Activated gamma-delta T cell treated with Interleukin-2 at 50 U/mL for 16 hours (primary cell): ENCODE results near the gene FAM107A.

ENCODE experiments used
- DNase-seq: peaks from one replicate; pipeline ENCODE4 v3.0.0-alpha.2; 2020

FAM107A gene, protein sequence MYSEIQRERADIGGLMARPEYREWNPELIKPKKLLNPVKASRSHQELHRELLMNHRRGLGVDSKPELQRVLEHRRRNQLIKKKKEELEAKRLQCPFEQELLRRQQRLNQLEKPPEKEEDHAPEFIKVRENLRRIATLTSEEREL

DNA sequence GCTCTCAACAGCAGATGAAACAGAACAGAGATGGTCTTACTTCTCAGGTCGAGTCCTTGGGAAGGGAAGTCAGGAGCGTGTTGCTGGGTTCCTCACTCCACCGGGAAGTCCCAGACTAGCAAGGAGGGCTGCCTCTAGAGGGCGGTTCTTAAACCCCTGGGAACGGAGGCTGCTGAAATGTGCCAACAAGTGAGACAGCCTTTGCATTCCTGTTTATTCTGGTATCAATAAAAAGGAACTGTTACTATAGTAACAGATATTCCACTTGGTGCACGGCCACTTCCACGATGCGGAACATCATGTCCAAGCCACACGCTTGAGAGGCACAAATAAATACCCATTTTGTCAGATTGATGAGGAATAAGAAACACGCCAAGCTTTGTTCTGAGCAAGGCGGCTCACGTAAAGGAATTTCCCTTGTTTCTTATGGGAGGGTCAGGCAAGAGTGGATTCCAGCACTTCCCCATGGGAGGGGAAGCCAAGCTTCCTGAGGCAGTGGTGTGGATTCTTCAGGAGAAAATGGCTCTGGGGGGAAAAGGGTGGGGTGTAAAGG, at the start of gene FAM107A:
TSS of gene FAM107A (minus strand) at position 123 of the 553 bp plus-strand sequence. CDS start 7,531 bp downstream, outside the sequence.
- DNase-seq = no peak

DNA sequence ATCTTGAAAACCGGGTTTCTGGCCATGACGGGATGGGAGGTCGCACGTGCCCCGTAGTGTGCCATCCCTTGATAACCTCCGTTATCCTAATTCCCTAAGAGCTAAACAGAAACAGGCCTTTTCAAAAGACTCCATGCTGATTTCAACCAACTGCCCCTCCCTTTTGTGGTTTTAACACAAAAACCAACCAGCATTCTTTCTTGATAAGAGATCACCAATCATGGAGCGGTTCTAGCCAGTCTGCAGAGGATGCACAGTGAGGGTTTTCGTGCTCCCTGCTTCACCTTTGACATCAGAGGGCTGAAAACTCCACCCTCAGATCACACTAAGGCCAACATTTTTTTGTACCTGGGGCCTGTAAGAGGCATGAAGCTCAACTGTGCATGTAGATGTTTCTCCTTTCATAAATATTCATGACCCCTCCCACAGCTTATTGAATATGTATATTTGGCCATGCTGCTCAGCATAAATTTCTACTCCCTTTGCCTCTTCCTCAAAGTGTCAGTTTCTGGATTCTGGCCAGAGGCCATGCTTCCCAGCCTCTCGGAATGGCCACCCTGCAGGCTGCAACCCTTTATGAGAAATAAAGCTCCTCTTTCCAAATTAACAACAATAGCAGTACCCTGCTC, 48.1 kb upstream of the FAM107A start:
- no peak for DNase-seq

DNA sequence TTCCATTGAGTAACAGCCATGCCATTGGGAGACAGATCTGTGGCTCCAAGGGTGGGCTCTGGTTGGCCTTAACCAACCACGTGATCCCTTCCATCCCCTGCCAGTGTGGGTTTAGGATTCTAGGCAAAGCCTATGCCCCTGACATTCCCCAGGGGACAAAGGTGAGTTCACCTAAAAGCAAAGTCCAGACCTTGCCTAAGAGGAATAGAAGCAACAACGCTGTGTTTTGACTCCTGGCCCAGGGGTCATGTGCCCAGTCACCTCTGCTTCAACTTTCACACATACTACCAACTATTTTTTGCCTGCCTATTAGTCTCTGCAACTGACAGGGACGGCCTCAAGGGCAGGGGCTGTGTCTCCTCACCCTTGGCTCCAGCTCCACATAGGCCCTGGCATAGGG, 47.4 kb upstream of the FAM107A start:
- no peak for DNase-seq

DNA sequence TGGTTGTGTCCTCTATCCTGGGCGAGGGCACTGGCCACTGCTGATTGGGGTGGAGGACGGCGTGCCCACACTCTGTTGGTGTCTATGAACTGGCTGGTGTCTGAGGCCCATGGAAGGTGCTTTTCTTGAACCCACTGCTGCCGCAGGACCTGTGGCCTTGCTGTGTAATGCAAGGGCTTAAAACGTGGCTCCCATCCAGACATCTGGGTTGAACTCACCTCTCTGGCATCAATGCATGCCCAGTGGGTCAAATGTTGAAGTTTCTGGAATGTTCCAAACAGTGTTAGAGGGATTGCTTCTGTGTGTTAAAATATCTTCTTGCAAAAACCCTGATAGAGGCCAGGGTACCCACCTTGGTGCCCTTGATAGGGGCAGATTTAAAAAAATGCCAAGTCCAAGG, 46.8 kb upstream of the FAM107A start:
- DNase-seq = no peak

DNA sequence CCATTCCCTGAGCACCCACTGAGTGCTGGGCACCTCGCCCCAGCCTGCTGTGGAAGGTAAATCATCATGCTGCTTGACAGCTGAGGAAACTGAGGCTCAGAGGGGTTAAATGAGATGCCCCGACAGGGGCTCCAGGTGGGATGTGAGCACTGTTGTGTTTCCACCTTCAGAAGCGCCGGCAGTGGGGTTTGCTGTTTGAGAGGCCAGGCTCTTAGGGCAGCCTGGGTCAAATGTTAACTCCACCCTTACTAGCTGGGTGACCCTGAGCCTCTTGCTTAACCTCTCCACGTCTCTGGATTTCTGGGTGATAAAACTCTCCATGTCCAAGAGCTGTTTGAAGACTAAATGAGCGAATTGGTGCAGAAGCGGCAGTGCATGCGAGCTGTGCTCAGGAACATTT, 46.3 kb upstream of the FAM107A start:
- no peak for DNase-seq

DNA sequence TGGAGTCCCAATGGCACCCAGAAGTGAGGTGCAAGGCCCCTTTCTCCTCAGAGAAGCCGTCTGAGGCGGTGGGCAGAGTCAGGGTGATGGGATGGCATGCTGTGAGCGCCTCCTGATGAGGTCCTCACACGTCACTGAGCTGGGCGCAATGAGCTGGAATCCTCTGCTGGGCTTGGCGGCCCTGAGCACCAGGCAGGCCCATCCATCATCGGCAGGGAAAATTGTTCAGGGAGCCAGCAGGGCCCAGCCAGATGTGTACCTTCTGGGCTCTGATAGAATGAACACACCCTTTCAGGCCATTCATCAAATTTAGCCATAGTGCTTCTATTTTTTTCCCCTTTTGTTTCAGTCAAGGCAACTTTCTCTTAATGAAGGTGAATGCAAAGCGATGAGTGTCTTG, 45.7 kb upstream of the FAM107A start:
- DNase-seq = no peak

DNA sequence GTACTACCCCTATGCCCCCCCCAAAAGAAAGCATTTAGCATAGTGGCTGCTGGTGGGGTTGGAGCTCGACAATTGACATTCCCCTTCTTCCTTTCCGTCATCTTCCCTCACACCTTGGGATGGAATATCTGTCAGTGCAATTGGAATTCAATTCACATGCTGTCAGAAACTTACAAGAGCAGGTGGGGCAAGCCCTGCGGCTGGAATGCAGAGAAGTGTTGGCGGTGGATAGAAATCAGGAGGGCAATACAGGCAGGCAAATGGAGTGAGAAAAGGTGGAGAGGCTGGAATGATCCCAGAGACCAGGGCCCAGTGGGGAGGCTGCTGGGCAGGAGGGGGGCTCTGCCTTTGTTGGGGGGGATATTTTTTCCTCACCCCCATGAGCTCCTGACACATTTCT, 45.2 kb upstream of the FAM107A start:
- DNase-seq = no peak

DNA sequence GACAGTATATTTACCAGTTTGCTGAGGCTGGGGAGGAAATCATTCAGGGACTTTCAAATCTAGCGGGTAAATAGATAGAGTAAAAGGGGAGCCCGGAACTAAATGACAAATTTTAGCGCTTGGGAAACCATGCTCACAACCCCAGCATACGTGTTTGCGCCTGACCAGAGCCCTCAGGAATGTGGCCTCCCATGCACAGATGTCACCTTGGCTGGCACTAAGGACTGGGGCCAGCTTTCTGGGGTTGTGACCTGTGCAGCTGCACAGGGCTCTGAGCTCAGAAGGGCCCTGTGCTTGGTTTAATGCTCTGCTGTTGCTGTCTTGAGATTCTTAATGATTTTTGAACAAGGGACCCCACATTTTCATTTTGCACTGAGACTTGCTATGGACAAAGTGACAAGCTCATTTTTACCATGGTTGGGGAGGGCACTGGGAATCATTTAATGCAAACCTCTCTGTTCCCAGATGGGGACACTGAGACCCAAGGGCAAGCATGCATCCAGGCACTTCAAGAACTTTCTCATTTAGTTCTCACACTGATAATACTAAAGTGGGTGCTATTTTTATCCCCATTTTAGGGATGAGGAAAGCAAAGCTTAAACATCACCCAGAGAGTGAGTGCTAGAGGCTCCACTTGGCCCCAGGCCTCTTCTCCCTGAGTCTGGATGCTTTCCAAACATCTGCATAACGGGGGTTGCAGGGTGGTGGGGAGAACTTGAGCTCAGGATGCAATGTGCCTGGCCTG, 44.1 kb upstream of the FAM107A start:
- DNase-seq = no peak

DNA sequence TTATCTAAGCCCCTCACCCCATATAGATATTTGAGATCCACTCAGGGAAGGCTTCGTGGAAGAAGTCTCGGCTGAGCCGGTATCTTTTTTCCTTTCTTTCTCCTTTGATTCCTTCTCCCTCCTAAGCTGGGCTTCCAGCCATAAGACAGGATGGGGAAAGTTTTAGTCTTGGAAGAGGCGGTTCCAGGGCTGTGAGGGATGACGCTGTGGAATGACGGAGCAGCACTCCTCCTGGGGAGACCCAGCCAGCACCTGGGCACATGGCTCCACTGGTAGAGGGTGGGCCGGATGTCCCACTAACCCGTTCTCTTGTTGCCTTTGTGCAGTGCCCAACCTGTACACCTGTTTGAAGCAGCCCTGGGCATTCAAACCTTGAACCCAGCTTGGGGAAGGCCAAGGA, 43.2 kb upstream of the FAM107A start:
- no peak for DNase-seq

DNA sequence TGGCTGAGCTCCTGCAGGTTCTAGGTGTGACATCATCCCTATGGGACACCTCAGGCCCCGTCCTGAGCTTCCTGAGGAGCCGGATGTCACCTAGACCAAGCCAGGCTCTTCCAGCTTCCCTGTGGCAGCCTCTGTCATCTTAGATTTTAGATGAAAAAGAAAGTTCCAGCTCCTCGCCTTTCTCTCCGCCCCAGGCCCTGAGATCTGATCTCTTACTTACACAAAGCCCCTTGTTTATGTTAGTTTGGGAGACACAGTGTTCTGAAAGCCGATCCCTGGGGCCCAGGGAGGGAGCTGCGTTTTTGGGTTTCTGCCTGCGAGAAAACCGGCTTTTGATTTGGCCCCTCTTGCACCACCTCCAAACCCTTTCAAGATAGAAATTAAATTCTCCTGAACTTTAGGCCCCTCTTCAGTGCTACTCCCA, 40.2 kb upstream of the FAM107A start:
- no peak for DNase-seq

DNA sequence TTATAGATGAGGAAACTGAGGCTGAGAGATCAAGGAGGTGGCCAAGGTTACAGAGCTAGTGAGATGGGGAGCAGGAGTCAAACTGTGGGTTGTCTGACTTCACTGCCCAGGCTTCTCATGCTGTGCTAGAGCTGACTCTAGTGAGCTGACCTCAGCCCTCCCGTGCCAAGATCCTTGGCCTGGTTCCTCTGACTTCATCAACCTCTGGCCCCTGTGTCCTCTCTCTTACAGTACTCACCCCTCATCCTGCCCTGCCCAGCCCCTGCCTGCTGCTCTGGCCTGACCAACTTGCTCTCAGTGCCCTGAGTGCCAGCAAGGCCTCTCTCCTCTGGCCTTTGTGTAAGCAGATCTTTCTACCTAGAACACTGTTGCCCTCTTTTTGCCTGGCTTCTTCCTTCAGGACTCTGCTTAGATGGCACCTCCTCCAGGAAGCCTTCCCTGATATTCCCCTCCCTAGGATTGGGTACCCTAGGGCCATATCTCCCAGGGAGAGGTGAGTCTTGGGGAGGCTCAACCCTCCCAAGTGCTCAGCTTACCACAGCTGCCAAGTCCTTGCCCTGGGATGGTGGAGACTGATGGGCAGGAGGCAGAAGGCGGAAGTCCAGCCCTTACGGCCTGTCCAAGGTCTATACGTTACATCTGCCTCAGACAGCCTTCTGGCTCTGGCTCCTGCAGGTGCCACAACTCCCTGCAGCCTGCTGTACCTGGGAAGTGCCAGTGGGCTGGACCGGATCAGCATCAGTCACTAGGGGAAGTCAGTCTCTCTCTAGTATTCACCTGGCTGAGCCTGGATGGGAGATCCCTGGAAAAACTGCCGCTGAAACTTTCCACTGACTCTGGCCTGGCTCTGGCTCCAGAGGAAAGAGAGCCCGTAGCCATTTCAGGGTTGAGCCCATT, 36.3 kb upstream of the FAM107A start:
- no peak for DNase-seq

DNA sequence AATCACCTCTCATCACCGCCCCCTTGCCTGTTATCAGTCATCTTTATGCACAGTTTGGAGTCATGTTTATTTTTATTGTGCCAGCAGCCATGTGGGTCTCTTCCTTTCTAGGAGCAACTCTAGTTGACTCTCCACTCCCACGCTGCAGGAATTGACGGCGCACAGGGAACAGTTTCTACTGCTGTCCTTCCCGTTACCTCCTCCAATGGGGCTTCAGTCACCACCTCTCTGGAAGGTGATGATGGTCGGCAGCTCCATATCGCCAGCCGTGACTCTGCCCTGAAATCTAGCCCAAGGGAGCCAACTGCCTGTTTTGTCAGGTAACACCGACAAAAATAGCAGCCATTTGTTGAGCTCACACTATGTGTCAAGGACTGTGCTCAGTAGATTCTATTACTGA, 35.6 kb upstream of the FAM107A start:
- no peak for DNase-seq

DNA sequence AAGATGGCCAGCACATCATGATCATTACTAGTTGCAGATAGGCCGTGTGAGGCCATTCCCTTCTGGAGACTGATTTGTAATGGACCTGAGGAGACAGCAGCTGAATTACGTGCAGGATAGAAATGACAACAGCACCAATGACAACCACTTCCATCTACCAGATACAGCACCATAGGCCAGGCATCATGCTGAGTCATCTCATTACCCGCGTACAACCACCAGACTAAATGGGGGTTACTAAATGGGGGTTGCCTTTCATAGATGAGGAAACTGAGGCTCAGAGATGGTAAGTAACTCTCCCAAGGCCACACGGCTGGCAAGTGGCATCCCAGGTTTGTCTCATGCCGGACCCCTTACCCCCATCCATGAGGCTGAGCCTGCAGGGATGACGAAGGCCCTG, 32.8 kb upstream of the FAM107A start:
- no peak for DNase-seq

DNA sequence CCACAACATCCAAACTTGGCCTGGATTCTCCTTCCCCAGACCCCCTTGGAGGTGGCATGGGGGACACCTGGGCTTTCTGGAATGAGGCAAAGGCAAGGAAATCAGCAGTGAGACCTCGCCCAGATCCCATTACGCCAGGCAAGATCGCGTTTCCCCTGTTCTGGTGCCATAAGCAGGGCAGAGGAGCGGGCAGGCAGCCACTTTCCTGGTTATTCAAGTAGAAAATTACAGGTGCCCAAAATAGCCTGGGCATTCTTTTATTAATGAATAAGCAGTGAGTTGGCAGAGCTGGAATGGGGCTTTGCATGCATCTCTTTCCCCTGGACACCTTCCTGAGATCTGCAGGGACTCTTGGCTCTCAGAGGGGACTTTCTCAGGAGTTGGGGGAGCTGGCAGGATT, 31.5 kb upstream of the FAM107A start:
- DNase-seq = no peak

DNA sequence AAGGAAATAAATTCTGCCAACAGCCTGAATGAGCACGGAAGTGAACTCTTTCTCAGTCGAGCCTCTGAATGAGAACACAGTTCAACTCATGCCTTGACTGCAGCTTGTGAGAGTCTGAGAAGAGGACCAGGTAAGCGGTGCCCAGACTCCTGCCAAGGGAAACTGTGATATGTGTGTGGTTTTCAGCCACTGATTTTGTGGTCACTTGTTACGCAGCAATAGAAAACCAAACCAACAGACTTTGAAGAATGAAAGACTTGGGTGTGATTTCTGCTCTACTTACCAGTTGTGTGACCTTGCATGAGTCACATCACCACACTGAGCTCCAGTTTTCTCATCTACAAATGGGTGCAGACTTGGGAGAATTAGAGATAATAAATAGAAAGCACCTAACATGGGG, 30.6 kb upstream of the FAM107A start:
- DNase-seq = no peak

DNA sequence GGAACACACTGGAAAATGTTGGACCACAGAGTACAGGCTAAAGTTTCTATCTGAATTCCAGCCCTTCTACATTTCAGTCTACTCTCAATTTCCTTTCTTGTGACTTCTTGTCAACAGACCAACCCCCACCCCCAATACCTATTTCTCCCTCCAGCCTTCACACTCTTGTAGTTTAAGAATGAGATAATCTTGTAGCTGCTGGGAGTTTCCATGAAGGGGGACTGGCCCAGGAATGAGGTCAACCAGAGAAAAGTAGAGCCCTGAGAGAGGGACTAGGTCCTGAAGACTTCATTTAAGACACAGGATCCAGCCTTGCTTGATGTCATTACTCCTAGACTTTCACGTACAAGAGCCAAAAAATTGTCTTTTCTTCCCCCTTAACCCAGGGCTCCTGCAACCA, 29.5 kb upstream of the FAM107A start:
- no peak for DNase-seq

DNA sequence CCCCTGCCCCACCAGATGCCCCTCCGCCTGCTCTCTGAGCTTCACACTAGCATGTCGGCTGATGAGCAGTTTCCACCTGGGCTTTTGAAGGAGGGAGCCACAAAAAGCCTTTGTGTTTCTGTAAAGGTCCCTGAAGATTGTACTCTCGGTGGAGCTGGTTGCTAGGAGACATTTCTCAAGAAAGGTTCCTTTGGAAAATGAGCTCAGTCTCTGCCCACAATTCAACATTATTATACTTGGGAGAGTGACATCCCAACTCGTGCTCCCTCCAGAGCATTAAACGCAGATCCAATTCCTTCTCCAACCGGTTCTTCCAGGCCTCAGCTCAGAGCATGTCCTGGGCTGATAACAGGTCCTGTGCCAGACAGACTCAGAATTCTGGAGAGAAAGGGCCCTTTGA, 26.8 kb upstream of the FAM107A start:
- DNase-seq = no peak

DNA sequence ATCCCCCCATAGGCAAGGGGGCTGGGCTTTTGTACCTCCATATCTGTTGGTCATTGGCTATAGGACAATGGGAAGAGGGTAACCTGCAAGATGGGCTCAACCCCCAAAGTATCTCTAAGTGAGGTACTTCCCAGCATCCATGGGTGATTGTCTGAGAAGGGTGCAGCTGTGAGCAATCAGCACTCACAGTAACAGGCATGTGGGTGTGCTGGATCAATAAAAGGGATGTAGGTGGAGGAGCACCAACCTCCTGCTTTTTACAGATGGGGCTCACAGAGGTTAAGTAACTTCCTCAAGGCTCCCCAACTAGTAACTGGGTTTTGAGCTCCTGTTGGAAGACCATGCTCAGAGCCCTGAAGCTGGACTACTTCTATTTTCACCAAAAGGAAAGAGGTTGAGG, 26.4 kb upstream of the FAM107A start:
- no peak for DNase-seq

DNA sequence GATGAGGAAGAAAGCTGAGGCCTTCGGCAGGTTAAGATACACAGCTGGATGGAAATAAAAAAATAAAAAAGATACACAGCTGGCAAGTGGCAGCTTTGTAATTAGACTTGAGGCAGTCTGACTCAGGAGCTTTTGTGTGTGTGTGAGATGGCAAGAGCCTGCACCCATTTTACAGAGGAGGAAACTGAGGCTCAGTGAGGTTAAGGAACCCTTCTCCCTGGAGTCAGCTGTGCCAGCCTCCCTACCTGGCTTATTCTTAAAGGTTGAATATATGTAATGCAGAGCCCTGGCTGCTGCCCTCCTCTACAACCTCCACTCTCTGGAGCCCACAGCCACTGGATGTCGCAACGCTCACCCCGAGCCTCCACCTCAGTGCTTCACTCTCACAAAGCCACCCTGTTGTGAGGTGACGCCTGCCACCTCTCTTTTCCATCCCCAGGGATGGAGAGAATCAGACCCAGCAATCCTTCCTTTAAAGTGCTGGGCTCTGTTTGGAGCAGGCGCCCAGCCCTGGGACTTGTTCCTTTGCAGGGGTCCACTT, 20.6 kb upstream of the FAM107A start:
- DNase-seq = no peak

DNA sequence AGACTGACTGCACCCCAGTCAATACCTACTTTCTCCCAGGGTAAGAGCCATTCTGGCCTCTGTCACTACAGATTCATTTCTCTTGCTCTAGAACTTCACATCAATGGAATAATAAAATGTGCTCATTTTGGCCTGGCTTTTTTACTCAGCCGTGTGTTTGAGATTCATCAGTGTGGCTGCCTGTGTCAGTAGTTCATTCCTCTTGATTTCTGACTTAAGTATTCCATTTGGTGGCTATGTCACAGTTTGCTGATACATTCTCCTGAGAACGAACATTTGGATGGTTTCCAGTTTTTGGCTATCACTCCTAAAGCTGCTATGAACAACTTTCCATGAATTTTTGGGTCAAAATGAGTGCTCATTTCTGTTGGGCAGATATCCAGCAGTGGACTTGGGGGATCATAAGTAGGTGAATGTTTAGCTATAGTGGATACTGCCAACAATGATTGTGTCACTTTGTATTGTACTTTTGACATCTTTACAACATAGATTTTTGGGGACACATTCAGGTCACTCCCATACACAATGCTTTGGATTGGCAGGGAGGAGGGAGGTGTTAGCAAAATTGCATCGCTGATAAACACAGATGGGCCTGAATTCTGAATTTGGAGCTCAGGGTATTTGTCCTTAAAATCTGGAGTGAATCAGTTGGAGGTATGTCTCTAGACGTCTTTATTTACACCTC, 19.8 kb upstream of the FAM107A start:
- DNase-seq = no peak

DNA sequence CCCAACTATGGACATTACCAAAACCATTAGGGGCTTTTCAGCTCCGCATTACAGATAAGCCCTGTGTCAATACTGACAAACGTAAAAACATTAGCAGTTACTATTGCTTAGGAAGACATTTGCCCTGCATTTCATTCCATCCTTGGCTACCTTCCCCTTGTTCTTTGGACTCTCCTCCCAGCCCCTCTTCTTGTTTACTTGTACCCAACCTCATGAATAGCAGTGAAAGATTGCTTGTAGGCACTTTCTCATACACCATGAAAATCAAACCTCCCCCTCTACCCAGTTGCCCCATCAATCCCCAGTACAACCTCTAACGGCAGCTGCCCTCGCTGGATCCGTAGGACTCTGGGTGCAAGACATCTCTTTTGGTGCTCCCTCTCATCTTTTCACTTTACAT, 16.9 kb upstream of the FAM107A start:
- DNase-seq = no peak
